ENCODE measurements around the gene CCDC14.

- no peak for TF ChIP-seq CTCF (conservative IDR thresholded peaks at IDR 0.05; ENCODE audit: low read depth in 2 of 2)
- no peak for TF ChIP-seq JUNB (IDR thresholded peaks at IDR 0.05; ENCODE audit: unreplicated experiment)
- TF ChIP-seq EZH2phosphoT487 (IDR thresholded peaks at IDR 0.05; ENCODE audit: unreplicated experiment): no peak
- no peak for TF ChIP-seq POLR2AphosphoS5 (IDR thresholded peaks at IDR 0.05; ENCODE audit: low read depth)
- TF ChIP-seq EZH2 (IDR thresholded peaks at IDR 0.05; ENCODE audit: low read depth, unreplicated experiment): no peak
- TF ChIP-seq, protein P1, sequence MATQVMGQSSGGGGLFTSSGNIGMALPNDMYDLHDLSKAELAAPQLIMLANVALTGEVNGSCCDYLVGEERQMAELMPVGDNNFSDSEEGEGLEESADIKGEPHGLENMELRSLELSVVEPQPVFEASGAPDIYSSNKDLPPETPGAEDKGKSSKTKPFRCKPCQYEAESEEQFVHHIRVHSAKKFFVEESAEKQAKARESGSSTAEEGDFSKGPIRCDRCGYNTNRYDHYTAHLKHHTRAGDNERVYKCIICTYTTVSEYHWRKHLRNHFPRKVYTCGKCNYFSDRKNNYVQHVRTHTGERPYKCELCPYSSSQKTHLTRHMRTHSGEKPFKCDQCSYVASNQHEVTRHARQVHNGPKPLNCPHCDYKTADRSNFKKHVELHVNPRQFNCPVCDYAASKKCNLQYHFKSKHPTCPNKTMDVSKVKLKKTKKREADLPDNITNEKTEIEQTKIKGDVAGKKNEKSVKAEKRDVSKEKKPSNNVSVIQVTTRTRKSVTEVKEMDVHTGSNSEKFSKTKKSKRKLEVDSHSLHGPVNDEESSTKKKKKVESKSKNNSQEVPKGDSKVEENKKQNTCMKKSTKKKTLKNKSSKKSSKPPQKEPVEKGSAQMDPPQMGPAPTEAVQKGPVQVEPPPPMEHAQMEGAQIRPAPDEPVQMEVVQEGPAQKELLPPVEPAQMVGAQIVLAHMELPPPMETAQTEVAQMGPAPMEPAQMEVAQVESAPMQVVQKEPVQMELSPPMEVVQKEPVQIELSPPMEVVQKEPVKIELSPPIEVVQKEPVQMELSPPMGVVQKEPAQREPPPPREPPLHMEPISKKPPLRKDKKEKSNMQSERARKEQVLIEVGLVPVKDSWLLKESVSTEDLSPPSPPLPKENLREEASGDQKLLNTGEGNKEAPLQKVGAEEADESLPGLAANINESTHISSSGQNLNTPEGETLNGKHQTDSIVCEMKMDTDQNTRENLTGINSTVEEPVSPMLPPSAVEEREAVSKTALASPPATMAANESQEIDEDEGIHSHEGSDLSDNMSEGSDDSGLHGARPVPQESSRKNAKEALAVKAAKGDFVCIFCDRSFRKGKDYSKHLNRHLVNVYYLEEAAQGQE (IDR thresholded peaks at IDR 0.05; ENCODE audit: unreplicated experiment): no peak
- no peak for TF ChIP-seq ZNF331 (CRISPR knock-in tag; IDR thresholded peaks at IDR 0.05; ENCODE audit: low read depth)
- TF ChIP-seq, protein P2, sequence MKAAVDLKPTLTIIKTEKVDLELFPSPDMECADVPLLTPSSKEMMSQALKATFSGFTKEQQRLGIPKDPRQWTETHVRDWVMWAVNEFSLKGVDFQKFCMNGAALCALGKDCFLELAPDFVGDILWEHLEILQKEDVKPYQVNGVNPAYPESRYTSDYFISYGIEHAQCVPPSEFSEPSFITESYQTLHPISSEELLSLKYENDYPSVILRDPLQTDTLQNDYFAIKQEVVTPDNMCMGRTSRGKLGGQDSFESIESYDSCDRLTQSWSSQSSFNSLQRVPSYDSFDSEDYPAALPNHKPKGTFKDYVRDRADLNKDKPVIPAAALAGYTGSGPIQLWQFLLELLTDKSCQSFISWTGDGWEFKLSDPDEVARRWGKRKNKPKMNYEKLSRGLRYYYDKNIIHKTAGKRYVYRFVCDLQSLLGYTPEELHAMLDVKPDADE (IDR thresholded peaks at IDR 0.05): no peak
- no peak for TF ChIP-seq CREB1 (CRISPR knock-in tag; IDR thresholded peaks at IDR 0.05; ENCODE audit: low read depth)
- no peak for TF ChIP-seq STAT1 (IDR thresholded peaks at IDR 0.05; ENCODE audit: unreplicated experiment)
- no peak for TF ChIP-seq NANOG (IDR thresholded peaks at IDR 0.05; ENCODE audit: borderline replicate concordance)
Measured at GRCh38 chr3:123883111-123883510, 77.9 kb downstream of the CCDC14 start.
